ENCODE data around the gene SIDT1.

Gene SIDT1

GRCh38 chr3:113531826-113532697 is at the start of gene SIDT1:
Gene SIDT1 (plus strand): TSS chr3:113532555. CDS start chr3:113533022, 467 bp downstream.
- DNase-seq = peak in 1 of 2 donors; percentile 31

DNA sequence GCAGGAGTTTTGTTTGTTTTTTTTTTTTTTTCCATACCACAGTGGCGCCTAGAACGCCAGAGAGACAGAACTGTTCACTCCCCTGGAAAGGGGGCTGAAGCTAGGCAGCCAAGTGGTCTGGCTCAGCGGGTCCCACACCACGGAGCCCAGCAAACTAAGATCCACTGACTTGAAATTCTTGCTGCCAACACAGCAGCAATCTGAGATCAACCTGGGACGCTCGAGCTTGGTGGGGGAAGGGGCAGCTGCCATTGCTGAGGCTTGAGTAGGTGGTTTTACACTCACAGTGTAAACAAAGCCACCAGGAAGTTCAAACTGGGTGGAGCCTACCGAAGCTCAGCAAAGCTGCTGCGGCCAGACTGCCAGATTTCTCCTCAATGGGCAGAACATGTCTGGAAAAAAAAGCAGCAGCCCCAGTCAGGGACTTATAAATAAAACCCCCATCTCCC is 47.2 kb upstream of the SIDT1 start:
- no peak for DNase-seq

DNA sequence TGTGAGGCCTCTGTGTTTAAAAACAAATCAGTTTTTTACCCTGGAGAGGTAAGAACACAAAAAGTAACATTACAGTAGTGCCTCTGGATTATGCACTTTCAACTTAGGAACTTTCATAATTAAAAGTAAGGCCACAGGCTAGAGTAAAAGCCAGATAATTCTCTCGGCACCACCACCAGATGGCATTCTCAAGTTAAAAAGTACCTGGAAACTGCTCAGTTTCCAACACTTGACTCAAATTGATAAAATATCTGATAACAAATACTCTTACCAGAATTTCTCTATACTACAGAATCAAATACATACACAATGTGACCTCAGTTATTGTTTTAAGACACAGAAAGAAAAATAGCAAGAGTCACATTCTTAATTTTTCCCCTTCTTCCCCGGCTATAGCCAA is 37.3 kb upstream of the SIDT1 start:
- peak in 1 of 2 donors; percentile 40 for DNase-seq

- no peak for DNase-seq
These were observed 35.4 kb upstream of the SIDT1 start for GRCh38 chr3:113496924-113497323.

GRCh38 chr3:113498221-113499005 is 33.9 kb upstream of the SIDT1 start:
- DNase-seq = no peak

- DNase-seq = no peak
These were observed 33.3 kb upstream of the SIDT1 start for GRCh38 chr3:113499081-113499480.

- no peak for DNase-seq
These were observed 30.8 kb upstream of the SIDT1 start for GRCh38 chr3:113501597-113501996.

DNA sequence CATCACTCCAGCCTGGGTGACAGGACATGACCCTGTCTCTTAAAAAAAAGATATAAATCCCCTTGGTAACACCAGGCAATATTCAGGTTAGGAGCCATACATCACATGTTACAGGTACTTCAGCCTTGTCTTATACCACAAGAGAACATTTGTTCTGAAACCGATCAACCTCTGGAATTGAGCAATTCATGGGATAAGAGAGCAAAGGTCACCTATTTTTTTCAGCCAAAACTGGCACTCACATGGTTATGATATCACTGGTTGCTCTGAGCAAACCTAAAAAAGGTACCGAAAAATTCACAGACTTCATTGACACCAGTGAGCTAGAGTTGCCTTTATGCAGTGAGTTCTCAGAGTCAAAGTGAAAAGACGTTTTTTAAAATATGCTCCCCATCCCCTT is 26.5 kb upstream of the SIDT1 start:
- DNase-seq = no peak

GRCh38 chr3:113507501-113508067 is 24.8 kb upstream of the SIDT1 start:
- DNase-seq = no peak

- no peak for DNase-seq
These were observed 23.4 kb upstream of the SIDT1 start for GRCh38 chr3:113508966-113509365.

GRCh38 chr3:113514265-113514769 is 18.0 kb upstream of the SIDT1 start:
- DNase-seq = no peak

- peak in 1 of 2 donors; percentile 1 for DNase-seq
These were observed 16.2 kb upstream of the SIDT1 start for GRCh38 chr3:113516115-113516505.

- DNase-seq = no peak
These were observed 10.4 kb upstream of the SIDT1 start for GRCh38 chr3:113521981-113522380.

DNA sequence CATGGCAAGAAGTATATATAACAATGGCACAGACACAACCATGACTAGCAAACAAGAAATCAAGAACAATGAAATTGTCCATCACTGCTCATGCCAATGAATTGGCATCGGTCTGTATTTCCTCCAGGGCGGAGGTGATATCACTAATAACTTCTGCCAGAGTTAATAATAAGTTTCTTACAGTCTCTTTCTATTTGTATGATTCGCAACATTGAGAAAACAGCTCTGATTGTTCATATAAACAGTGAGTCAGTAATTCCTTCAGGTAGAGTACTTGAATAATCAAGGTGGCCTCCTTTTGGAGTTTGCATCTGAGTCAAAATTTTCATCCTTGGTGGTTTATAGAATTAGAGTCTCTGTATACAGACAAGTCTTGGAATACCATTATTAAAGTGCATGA is 9.1 kb upstream of the SIDT1 start:
- DNase-seq = no peak

GRCh38 chr3:113532698-113533533 is 561 bp downstream of the SIDT1 start:
- no peak for DNase-seq

GRCh38 chr3:113533534-113533892 is 1.2 kb downstream of the SIDT1 start:
- peak in 1 of 2 donors; percentile 3 for DNase-seq

DNA sequence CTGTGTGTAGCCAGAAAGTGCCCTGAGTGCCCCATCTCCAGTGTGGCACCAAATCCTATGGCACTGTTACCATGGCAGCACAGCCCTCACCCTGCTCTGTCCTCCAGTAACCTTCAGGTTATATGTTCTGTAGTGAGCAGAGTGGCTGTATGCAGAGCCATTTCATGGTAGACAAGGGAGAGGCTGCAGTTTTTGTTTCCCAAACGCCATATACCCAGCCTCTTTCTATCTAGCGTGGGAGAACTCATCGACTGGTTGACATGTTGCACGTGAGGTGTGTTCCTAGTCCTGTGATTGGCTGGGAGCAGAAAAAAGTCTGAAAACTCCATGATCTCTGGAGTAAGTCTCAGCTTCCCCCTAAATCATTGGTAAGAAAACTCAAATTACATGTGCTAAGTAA is 2.0 kb downstream of the SIDT1 start:
- no peak for DNase-seq

GRCh38 chr3:113535898-113536297 is 3.5 kb downstream of the SIDT1 start:
- DNase-seq = no peak

- DNase-seq = peak in 1 of 2 donors; percentile 35
These were observed 4.3 kb downstream of the SIDT1 start for GRCh38 chr3:113536627-113537101.

GRCh38 chr3:113537155-113537554 is 4.8 kb downstream of the SIDT1 start:
- DNase-seq = no peak

GRCh38 chr3:113541519-113541918 is 9.2 kb downstream of the SIDT1 start:
- DNase-seq = no peak

- DNase-seq = no peak
These were observed 13.2 kb downstream of the SIDT1 start for GRCh38 chr3:113545594-113545993.

Data from bone marrow (tissue), 2 donors.